ENCODE results near the gene WASHC2C.
"Not testable (repeated sequence)": the region's sequence is repeated elsewhere in the genome, so short reads cannot be mapped to it uniquely, and the experiment has no call there.

Gene WASHC2C

DNA sequence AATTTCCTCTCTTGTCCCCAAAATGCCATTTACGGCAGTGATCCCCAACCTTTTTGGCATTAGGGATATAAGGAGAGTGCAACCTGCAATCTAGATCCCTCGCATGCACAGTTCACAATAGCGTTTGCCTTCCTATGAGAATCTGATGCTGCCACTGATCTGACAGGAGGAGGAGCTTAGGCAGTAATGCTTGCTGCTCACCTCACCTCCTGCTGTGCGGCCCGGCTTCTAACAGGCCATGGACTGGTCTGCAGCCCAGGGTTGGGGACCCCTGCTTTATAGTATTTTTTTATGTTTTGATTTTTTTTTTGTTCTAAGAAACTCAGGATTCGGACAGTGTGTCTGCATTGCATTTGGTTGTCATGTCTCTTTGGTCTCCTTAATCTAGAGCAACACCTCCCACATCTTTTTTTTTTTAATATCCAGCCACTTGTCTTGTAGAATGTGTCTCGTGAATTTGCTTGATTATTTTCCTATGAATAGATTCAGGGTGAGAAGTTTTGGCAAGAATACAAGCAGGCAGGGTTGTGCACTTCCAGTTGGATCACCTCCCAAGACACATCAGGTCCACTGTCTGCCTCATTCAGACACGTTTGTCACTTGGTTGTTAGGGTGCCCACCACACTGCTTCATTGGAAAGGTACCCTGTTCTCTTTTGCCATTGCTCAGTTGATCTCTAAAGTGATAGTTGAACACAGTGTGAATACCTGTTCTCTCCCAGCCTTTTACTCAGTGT lies 30.8 kb downstream of the WASHC2C start:
- not testable (repeated sequence) for DNase-seq (ENCODE audit: low read depth); H3K4me3 ChIP-seq (ENCODE audit: low read length)

DNA sequence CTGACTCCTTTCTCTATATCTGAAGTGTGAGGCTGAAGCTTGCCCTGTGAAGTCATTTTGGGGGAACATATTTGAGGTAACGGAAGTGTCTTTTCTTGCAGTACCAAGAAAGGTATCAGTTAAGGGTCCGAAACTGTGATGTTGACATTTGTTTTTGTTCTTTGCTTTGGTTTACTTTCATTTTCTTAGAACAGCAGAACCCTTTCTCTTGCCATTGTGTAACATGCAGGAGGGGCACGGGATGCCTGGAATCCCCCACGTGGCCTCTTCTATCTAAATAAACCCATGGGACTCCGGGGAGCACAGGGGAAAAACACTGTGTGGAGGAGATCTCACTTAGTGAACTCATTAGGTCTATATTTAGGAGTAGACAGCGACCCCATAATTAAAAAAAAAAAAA lies 34.6 kb downstream of the WASHC2C start:
- DNase-seq (ENCODE audit: low read depth); H3K4me3 ChIP-seq (ENCODE audit: low read length): not testable (repeated sequence)

DNA sequence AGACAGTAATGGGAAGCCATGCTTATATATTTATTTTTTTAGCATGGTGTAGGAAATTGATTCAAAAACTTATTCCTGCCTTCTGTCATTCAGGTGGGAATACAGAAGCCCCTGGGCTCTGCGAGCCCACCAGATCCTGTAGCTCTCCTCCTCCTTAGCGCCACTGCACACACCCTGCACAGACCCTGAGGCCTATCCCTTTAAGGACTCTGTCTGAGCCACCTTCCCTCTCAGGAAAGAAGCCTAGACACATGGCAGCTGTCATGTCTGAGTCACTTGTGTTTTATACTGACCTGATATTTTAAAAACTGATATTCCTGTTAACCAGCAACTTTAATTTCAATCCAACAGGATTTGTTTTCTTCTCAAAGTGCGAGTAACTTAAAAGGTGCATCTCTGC lies 36.0 kb downstream of the WASHC2C start:
- DNase-seq (ENCODE audit: low read depth); H3K4me3 ChIP-seq (ENCODE audit: low read length): not testable (repeated sequence)

DNA sequence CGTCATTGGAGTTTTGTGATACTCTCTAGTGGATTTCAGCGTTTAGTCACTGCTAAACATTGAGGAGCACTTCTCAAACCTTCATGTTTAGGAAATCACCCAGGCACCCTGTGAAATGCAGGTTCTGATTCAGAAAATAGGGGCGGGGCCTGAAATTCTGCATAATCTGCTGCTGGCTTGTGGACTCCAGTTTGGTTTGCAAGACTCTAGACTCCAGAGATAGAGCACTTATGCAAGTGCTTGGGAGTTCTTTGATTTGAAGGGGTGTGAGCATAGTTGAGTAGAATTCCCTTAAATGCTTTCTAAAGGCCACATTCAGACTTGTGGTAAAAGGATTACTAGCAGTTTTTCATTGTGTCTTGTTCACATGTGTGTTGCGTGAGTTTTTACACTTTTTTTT lies 41.3 kb downstream of the WASHC2C start:
- DNase-seq (ENCODE audit: low read depth); H3K4me3 ChIP-seq (ENCODE audit: low read length): not testable (repeated sequence)

DNA sequence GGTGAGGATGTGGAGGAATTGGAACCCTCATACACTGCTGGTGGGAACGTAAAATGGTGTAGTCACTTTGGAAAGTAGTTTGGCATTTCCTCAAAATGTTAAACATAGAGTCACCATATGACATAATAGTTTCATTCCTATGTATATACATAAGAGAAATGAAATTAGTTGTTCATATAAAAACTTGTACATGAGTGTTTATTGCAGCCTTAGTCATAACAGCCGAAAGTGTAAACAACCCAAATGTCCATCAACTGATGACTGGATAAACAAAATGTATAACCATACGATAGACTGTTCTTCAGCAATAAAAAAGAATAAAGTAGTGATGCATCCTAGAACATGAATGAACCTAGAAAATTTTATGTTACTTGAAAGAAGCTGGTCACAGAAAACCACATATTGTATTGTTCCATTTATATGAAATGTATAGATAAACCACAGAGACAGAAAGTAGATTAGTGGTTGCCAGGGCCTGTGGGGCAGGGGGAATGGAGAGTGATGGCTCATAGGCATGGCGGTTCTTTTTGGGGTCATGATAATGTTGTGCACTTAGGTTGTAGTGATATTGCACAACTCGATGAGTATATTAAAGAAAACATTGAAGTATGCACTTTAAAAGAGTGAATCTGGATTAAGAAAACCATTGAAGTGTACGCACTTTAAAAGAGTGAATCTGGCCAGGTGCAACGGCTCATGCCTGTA lies 44.8 kb downstream of the WASHC2C start:
- not testable (repeated sequence) for DNase-seq (ENCODE audit: low read depth); H3K4me3 ChIP-seq (ENCODE audit: low read length)

DNA sequence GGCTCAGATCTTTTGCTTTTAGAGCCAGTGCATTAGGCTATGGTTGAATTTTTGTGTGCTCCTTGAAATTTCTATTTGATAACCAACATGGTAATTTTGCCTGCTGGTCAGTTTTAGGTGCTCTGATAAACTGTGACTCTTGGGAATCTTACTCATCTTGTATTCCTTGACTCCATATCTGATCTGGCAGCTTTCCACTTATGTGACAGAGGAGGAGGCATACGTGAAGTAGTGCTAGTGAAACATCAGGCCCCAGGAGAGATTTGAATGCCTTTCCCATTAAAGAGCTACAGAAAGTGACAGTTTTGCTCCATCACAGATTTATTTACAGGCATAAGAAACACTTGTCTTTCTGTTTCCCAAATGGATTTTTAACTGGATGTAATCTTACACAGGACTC lies 59.2 kb downstream of the WASHC2C start:
- not testable (repeated sequence) for H3K4me3 ChIP-seq (ENCODE audit: low read length); DNase-seq (ENCODE audit: low read depth)

DNA sequence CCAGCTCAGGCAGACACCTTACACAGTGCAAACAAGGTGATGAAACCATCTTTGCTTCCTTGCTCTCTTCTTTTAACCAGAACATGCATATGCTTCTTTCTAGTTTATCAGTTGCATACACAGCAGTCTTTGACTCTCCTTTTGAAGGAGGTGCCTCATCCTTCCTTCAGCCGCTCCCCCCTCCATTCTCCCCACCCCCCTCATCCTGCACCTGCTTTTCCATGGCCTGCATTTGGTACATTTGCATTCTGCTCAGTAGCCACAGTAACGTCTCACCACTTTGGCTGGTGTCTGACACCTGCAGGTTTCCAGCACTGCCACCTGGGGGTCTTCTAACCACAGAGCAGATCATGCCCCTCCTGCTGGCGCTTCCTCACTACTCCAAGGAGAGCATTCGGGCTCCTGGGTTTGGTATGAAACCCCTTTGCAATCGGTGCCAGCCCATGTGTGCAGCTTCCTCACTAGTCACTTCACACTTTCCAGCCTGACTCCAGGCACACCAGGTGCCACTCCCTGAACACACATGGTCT lies 60.2 kb downstream of the WASHC2C start:
- not testable (repeated sequence) for H3K4me3 ChIP-seq (ENCODE audit: low read length); DNase-seq (ENCODE audit: low read depth)

DNA sequence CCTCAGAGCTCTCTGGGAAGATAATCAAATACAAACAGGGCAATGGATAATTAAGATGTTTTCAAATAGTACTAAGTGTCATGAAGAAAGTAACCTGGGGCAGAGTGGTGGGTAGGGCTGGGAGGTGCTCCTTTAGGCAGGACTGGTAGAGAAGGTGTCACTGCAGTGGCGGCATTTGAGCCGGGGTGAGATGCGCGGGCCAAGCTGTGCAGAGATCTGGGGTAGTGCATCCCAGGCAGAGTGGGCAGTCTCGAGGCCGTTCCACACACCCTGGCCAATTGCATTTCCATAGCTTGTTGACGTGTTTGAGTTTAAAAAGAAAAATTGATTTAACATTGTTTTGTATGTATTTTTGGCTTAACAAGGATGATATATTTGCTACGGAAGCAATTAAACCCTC lies 62.9 kb downstream of the WASHC2C start:
- not testable (repeated sequence) for H3K4me3 ChIP-seq (ENCODE audit: low read length); DNase-seq (ENCODE audit: low read depth)

DNA sequence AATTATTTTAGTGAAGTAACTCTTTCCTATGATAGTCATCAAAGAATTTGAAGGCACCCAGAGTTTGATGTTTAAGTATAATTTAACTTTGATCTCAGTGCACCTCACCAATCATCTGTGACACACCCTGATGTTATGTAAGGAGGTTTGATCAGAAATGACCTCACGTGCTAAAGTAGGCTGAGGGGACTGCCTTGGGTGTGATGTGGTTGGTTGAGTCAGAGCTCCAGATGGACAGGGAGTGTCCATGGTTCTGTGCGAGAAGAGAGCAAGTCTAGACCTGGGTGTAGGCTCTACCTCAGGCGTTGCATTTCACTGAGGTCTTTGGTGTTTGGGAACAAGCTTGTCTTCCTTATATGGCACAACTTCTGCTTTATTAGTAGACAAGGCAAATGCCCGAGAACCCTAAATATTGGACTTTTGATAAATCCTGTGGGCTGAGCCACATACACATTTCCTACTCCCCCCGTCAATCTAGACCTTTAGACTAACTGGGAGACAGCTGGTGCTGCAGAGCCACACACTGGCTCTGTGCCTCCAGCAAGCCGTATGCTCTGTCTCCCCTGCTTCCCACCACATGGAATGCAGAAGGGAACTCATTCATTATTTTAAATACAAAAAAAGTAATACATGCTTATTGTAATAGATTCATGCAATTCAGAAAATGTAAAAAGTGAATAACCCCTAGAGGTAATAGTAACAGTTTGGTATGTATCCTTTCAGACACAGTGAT lies 63.8 kb downstream of the WASHC2C start:
- not testable (repeated sequence) for DNase-seq (ENCODE audit: low read depth); H3K4me3 ChIP-seq (ENCODE audit: low read length)

DNA sequence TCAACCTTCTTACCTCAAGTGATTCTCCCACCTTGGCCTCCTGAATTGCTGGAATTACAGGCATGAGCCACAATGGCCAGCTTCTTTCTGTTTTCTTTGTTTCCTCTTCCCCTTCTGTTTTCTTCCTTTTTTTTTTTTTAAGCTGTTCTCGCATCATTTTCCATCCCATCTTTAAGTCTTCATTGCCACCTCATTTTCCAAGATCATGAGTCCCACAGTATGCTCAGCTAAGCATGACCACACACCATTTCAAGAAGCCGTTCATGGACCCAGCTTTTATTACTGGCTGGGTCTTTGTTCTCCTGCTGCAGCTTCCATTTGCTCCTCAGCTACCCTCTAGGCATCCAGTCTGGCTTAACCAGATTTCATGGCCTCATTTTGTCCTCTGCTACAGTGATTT lies 67.7 kb downstream of the WASHC2C start:
- DNase-seq (ENCODE audit: low read depth); H3K4me3 ChIP-seq (ENCODE audit: low read length): not testable (repeated sequence)

DNA sequence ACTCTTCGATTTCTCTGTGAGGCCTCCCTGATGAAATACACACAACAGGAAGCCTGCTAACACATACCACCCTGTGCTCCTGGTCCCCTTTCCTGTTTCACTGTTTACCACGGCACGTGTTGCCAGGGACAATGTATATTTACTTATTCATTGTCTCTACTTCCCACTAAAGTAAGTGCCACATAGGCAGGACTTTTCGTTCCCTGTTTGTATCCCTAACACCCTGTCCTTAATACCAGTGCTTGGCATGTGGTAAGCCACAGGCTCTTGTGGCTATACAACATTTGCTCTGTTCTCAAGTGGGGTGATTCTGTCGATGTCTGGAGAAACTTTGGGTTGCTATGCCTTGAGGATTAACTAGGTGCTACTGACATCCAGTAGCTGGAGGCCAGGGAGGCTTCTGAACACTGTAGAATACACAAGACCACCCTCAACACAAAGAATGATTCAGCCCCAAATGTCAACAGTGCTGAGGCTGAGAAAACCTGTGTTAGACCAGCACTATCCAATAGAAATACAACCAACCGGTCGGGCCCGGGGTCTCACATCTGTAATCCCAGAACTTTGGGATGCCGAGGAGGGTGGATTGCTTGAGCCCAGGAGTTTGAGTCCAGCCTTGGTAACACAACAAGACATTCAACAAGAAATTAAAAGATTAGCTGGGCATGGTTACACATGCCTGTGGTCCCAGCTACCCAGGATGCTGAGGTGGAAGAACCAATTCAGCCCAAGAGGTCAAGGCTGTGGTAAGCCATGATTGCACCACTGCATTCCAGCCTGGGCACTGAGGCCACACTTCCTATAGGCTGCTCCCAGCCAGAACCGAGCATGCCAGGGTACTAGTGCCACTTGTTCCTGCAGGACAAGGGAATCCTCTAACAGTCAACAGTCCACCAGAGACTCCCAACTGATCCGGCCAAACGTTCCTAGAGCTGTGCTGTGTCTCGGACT lies 76.3 kb downstream of the WASHC2C start:
- peak; percentile 65 for DNase-seq (ENCODE audit: low read depth)
- H3K4me3 ChIP-seq (ENCODE audit: low read length), result not testable (repeated sequence)

DNA sequence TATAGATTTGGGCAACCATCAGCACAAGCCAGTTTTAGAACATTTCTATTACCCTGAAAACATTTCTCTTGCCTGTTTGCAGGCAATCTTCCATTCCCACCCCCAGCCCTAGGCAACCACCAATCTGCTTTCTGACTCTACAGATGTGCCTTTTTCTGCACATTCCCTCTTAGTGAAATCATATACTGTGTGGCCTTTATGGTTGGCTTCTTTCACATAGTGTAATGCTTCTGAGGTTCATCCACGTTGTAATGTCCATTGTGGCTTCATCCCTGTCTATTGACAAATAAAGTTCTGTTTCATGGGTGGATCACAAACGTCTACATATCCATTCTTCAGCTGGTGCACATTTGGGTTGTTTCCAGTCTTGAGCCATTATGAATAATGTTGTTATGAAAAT lies 77.9 kb downstream of the WASHC2C start:
- peak; percentile 46 for DNase-seq (ENCODE audit: low read depth)
- H3K4me3 ChIP-seq (ENCODE audit: low read length), result not testable (repeated sequence)

DNA sequence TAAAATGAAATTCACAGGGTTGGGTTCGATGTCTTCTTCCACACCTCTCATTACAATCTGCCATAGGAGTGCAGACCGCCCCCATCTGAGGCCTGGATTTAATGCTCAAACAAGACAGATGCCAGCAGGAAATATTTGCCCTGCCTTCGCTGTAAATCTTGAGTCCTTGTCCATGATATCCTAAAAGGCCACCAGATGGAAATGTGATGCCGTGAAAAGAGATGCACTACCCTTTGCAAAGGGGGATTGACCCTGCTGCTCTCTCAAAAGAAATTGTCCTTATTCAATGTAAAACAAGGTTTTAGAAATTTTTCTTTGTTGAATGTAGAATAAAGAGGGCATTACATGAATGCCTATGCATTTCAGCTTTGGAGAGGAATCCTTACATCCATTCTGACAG lies 82.8 kb downstream of the WASHC2C start:
- DNase-seq (ENCODE audit: low read depth), result peak; percentile 8
- H3K4me3 ChIP-seq (ENCODE audit: low read length), result no peak overlapping the region
- TF ChIP-seq, protein P1, sequence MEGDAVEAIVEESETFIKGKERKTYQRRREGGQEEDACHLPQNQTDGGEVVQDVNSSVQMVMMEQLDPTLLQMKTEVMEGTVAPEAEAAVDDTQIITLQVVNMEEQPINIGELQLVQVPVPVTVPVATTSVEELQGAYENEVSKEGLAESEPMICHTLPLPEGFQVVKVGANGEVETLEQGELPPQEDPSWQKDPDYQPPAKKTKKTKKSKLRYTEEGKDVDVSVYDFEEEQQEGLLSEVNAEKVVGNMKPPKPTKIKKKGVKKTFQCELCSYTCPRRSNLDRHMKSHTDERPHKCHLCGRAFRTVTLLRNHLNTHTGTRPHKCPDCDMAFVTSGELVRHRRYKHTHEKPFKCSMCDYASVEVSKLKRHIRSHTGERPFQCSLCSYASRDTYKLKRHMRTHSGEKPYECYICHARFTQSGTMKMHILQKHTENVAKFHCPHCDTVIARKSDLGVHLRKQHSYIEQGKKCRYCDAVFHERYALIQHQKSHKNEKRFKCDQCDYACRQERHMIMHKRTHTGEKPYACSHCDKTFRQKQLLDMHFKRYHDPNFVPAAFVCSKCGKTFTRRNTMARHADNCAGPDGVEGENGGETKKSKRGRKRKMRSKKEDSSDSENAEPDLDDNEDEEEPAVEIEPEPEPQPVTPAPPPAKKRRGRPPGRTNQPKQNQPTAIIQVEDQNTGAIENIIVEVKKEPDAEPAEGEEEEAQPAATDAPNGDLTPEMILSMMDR (conservative IDR thresholded peaks at IDR 0.05; ENCODE audit: low read length), result peak; percentile 27; the same call in 1 of the 2 replicates

Data from AG10803 (cell line).